IPS-18c (cell line): ENCODE measurements around the gene PHYHD1.
A peak's percentile ranks its signal among the peaks of the same experiment; 100 is the strongest.
"Not testable (repeated sequence)": the region's sequence is repeated elsewhere in the genome, so short reads cannot be mapped to it uniquely, and the experiment has no call there.

Experiments
- H3K4me3 ChIP-seq: 2 replicates; pipeline ENCODE4 v1.7.0; 2013; ENCODE audit warnings: low read depth, mild to moderate bottlenecking, low read length, moderate library complexity; ENCODE audit not compliant: insufficient read depth
- H3K9me3 ChIP-seq: one replicate; pipeline ENCODE4 v1.6.1; 2013; ENCODE audit warnings: mild to moderate bottlenecking, low read length, moderate library complexity; ENCODE audit not compliant: control insufficient read depth, insufficient read depth

The PHYHD1 gene

GRCh38 chr9:128940946-128941755, 20.4 kb downstream of the PHYHD1 start:
- Histone ChIP-seq H3K9me3 (no peaks in the 10 kb centered on the region), H3K4me3 (no peak overlapping the region)

- no peaks in the 10 kb centered on the region for H3K9me3 ChIP-seq
- H3K4me3 ChIP-seq: no peak overlapping the region
Observed at GRCh38 chr9:128943832-128944620, 23.2 kb downstream of the PHYHD1 start.

GRCh38 chr9:128944966-128945365, 24.2 kb downstream of the PHYHD1 start:
- not testable (repeated sequence) for H3K4me3 ChIP-seq, H3K9me3 ChIP-seq

GRCh38 chr9:128945798-128946501, 25.2 kb downstream of the PHYHD1 start:
- Histone ChIP-seq H3K4me3 (no peak overlapping the region), H3K9me3 (no peaks in the 10 kb centered on the region)

- Histone ChIP-seq H3K4me3 (peak overlapping the region; percentile 94), H3K9me3 (no peaks in the 10 kb centered on the region)
Observed at GRCh38 chr9:128946571-128947276, 25.9 kb downstream of the PHYHD1 start.

GRCh38 chr9:128947277-128947526, 26.4 kb downstream of the PHYHD1 start:
- Histone ChIP-seq H3K4me3 (peak overlapping the region; percentile 94), H3K9me3 (no peaks in the 10 kb centered on the region)

- Histone ChIP-seq H3K4me3 (peak within 1 kb of the TSS; percentile 94), H3K9me3 (no peaks in the 10 kb centered on the region)
Observed at GRCh38 chr9:128947527-128948301, 26.9 kb downstream of the PHYHD1 start, which contains the start of the genes DOLK and NUP188. TSS of gene DOLK (minus strand) at chr9:128947603. CDS start at chr9:128947303, 300 bp downstream. TSS of gene NUP188 (plus strand) at chr9:128947699. CDS start at chr9:128947720, 21 bp downstream.

- H3K4me3 ChIP-seq, H3K9me3 ChIP-seq: not testable (repeated sequence)
Observed at GRCh38 chr9:128961403-128961802, 40.6 kb downstream of the PHYHD1 start.

- Histone ChIP-seq H3K9me3 (no peaks in the 10 kb centered on the region), H3K4me3 (no peak overlapping the region)
Observed at GRCh38 chr9:128969491-128969890, 48.7 kb downstream of the PHYHD1 start.

GRCh38 chr9:128972956-128973355, 52.2 kb downstream of the PHYHD1 start:
- H3K4me3 ChIP-seq: no peak overlapping the region
- no peaks in the 10 kb centered on the region for H3K9me3 ChIP-seq

- H3K4me3 ChIP-seq: no peak overlapping the region
- H3K9me3 ChIP-seq: no peaks in the 10 kb centered on the region
Observed at GRCh38 chr9:128979111-128979510, 58.3 kb downstream of the PHYHD1 start.

GRCh38 chr9:128983536-128983935, 62.8 kb downstream of the PHYHD1 start:
- H3K9me3 ChIP-seq: no peaks in the 10 kb centered on the region

GRCh38 chr9:128986671-128987070, 65.9 kb downstream of the PHYHD1 start:
- Histone ChIP-seq H3K9me3 (no peaks in the 10 kb centered on the region), H3K4me3 (no peak overlapping the region)

More at GRCh38 chr9:128983536-128983935, 62.8 kb downstream of the PHYHD1 start:
- no peak overlapping the region for H3K4me3 ChIP-seq

- H3K4me3 ChIP-seq: no peak overlapping the region
Observed at GRCh38 chr9:128987805-128988204, 67.0 kb downstream of the PHYHD1 start.

More at GRCh38 chr9:128987805-128988204, 67.0 kb downstream of the PHYHD1 start:
- no peaks in the 10 kb centered on the region for H3K9me3 ChIP-seq
